Measurements from ENCODE around the gene TAPBPL.
"Not testable (repeated sequence)": the region's sequence is repeated elsewhere in the genome, so short reads cannot be mapped to it uniquely, and the experiment has no call there.

TAPBPL gene

GRCh38 chr12:6478416-6478815 lies 26.6 kb downstream of the TAPBPL start:
- H3K27ac ChIP-seq (ENCODE audit: low read length) = no peak overlapping the region
- H3K9ac ChIP-seq (ENCODE audit: low read length) = no peak overlapping the region
- H3K27me3 ChIP-seq (ENCODE audit: control insufficient read depth, insufficient read depth, low read length) = no peaks in the 10 kb centered on the region
- no peaks in the 10 kb centered on the region for H3K36me3 ChIP-seq (ENCODE audit: control insufficient read depth, low read depth, low read length)
- H3K4me3 ChIP-seq (ENCODE audit: low read length) = no peak overlapping the region
- H3K9me3 ChIP-seq (ENCODE audit: control insufficient read depth, low read depth, low read length) = no peaks in the 10 kb centered on the region
- no peaks in the 10 kb centered on the region for H3K4me1 ChIP-seq (ENCODE audit: control insufficient read depth, low read depth, low read length)

- Histone ChIP-seq H3K4me1 (ENCODE audit: control insufficient read depth, low read depth, low read length) (peaks cover 3% of the 10 kb centered on the region), H3K9me3 (ENCODE audit: control insufficient read depth, low read depth, low read length) (no peaks in the 10 kb centered on the region), H3K27me3 (ENCODE audit: control insufficient read depth, insufficient read depth, low read length) (no peaks in the 10 kb centered on the region), H3K9ac (ENCODE audit: low read length) (no peak overlapping the region), H3K27ac (ENCODE audit: low read length) (no peak overlapping the region), H3K36me3 (ENCODE audit: control insufficient read depth, low read depth, low read length) (peaks cover 9% of the 10 kb centered on the region), H3K4me3 (ENCODE audit: low read length) (no peak overlapping the region)
These were observed 36.4 kb downstream of the TAPBPL start for GRCh38 chr12:6488240-6488639.

- H3K27me3 ChIP-seq (ENCODE audit: control insufficient read depth, insufficient read depth, low read length) = no peaks in the 10 kb centered on the region
- peaks cover 9% of the 10 kb centered on the region for H3K36me3 ChIP-seq (ENCODE audit: control insufficient read depth, low read depth, low read length)
- H3K4me1 ChIP-seq (ENCODE audit: control insufficient read depth, low read depth, low read length) = peaks cover 3% of the 10 kb centered on the region
- H3K9ac ChIP-seq (ENCODE audit: low read length) = no peak overlapping the region
- H3K27ac ChIP-seq (ENCODE audit: low read length) = no peak overlapping the region
- H3K4me3 ChIP-seq (ENCODE audit: low read length) = no peak overlapping the region
- H3K9me3 ChIP-seq (ENCODE audit: control insufficient read depth, low read depth, low read length) = no peaks in the 10 kb centered on the region
These were observed 37.6 kb downstream of the TAPBPL start for GRCh38 chr12:6489449-6489848.

- peaks cover 17% of the 10 kb centered on the region for H3K36me3 ChIP-seq (ENCODE audit: control insufficient read depth, low read depth, low read length)
These were observed 38.8 kb downstream of the TAPBPL start for GRCh38 chr12:6490673-6491072.

GRCh38 chr12:6492838-6493496 lies 41.1 kb downstream of the TAPBPL start, which contains the start of gene MRPL51:
Gene MRPL51 (minus strand): TSS chr12:6493262. CDS start chr12:6493136, 126 bp downstream.
- H3K36me3 ChIP-seq (ENCODE audit: control insufficient read depth, low read depth, low read length) = peaks cover 34% of the 10 kb centered on the region
- peaks cover 10% of the 10 kb centered on the region for H3K4me1 ChIP-seq (ENCODE audit: control insufficient read depth, low read depth, low read length)
- H3K4me3 ChIP-seq (ENCODE audit: low read length) = peak within 1 kb of the TSS; percentile 93
- no peaks in the 10 kb centered on the region for H3K27me3 ChIP-seq (ENCODE audit: control insufficient read depth, insufficient read depth, low read length)
- peak within 1 kb of the TSS; percentile 95 for H3K27ac ChIP-seq (ENCODE audit: low read length)
- H3K9ac ChIP-seq (ENCODE audit: low read length) = peak within 1 kb of the TSS; percentile 92
- no peaks in the 10 kb centered on the region for H3K9me3 ChIP-seq (ENCODE audit: control insufficient read depth, low read depth, low read length)

More at GRCh38 chr12:6490673-6491072, 38.8 kb downstream of the TAPBPL start:
- not testable (repeated sequence) for H3K27me3 ChIP-seq (ENCODE audit: control insufficient read depth, insufficient read depth, low read length); H3K4me3 ChIP-seq (ENCODE audit: low read length); H3K9me3 ChIP-seq (ENCODE audit: control insufficient read depth, low read depth, low read length); H3K9ac ChIP-seq (ENCODE audit: low read length); H3K27ac ChIP-seq (ENCODE audit: low read length)
- peaks cover 10% of the 10 kb centered on the region for H3K4me1 ChIP-seq (ENCODE audit: control insufficient read depth, low read depth, low read length)

- Histone ChIP-seq H3K9ac (ENCODE audit: low read length) (peak within 1 kb of the TSS; percentile 92), H3K4me3 (ENCODE audit: low read length) (peak within 1 kb of the TSS; percentile 93), H3K36me3 (ENCODE audit: control insufficient read depth, low read depth, low read length) (peaks cover 40% of the 10 kb centered on the region), H3K9me3 (ENCODE audit: control insufficient read depth, low read depth, low read length) (no peaks in the 10 kb centered on the region), H3K4me1 (ENCODE audit: control insufficient read depth, low read depth, low read length) (peaks cover 10% of the 10 kb centered on the region), H3K27me3 (ENCODE audit: control insufficient read depth, insufficient read depth, low read length) (no peaks in the 10 kb centered on the region), H3K27ac (ENCODE audit: low read length) (peak within 1 kb of the TSS; percentile 95)
These were observed 41.8 kb downstream of the TAPBPL start, which contains the start of gene NCAPD2 for GRCh38 chr12:6493497-6494257. Gene NCAPD2 (plus strand): TSS chr12:6494102. CDS start chr12:6495099, 997 bp downstream.

GRCh38 chr12:6494258-6494743 lies 42.5 kb downstream of the TAPBPL start:
- peak overlapping the region; percentile 93 for H3K4me3 ChIP-seq (ENCODE audit: low read length)
- peaks cover 46% of the 10 kb centered on the region for H3K36me3 ChIP-seq (ENCODE audit: control insufficient read depth, low read depth, low read length)
- H3K9ac ChIP-seq (ENCODE audit: low read length) = peak overlapping the region; percentile 81
- H3K4me1 ChIP-seq (ENCODE audit: control insufficient read depth, low read depth, low read length) = peaks cover 10% of the 10 kb centered on the region
- peak overlapping the region; percentile 88 for H3K27ac ChIP-seq (ENCODE audit: low read length)
- no peaks in the 10 kb centered on the region for H3K27me3 ChIP-seq (ENCODE audit: control insufficient read depth, insufficient read depth, low read length)
- no peaks in the 10 kb centered on the region for H3K9me3 ChIP-seq (ENCODE audit: control insufficient read depth, low read depth, low read length)

- H3K9me3 ChIP-seq (ENCODE audit: control insufficient read depth, low read depth, low read length) = no peaks in the 10 kb centered on the region
- no peaks in the 10 kb centered on the region for H3K27me3 ChIP-seq (ENCODE audit: control insufficient read depth, insufficient read depth, low read length)
- H3K4me3 ChIP-seq (ENCODE audit: low read length) = peak overlapping the region; percentile 93
- H3K27ac ChIP-seq (ENCODE audit: low read length) = no peak overlapping the region
- peaks cover 10% of the 10 kb centered on the region for H3K4me1 ChIP-seq (ENCODE audit: control insufficient read depth, low read depth, low read length)
- H3K36me3 ChIP-seq (ENCODE audit: control insufficient read depth, low read depth, low read length) = peaks cover 51% of the 10 kb centered on the region
- H3K9ac ChIP-seq (ENCODE audit: low read length) = peak overlapping the region; percentile 81
These were observed 43.1 kb downstream of the TAPBPL start for GRCh38 chr12:6494968-6495367.

GRCh38 chr12:6497291-6497690 lies 45.4 kb downstream of the TAPBPL start:
- not testable (repeated sequence) for H3K4me1 ChIP-seq (ENCODE audit: control insufficient read depth, low read depth, low read length); H3K27ac ChIP-seq (ENCODE audit: low read length); H3K9me3 ChIP-seq (ENCODE audit: control insufficient read depth, low read depth, low read length); H3K27me3 ChIP-seq (ENCODE audit: control insufficient read depth, insufficient read depth, low read length); H3K4me3 ChIP-seq (ENCODE audit: low read length); H3K9ac ChIP-seq (ENCODE audit: low read length)
- H3K36me3 ChIP-seq (ENCODE audit: control insufficient read depth, low read depth, low read length) = peaks cover 54% of the 10 kb centered on the region

GRCh38 chr12:6500466-6500865 lies 48.6 kb downstream of the TAPBPL start:
- H3K4me1 ChIP-seq (ENCODE audit: control insufficient read depth, low read depth, low read length) = no peaks in the 10 kb centered on the region
- no peak overlapping the region for H3K9ac ChIP-seq (ENCODE audit: low read length)
- peaks cover 62% of the 10 kb centered on the region for H3K36me3 ChIP-seq (ENCODE audit: control insufficient read depth, low read depth, low read length)
- no peak overlapping the region for H3K27ac ChIP-seq (ENCODE audit: low read length)
- H3K4me3 ChIP-seq (ENCODE audit: low read length) = no peak overlapping the region
- H3K9me3 ChIP-seq (ENCODE audit: control insufficient read depth, low read depth, low read length) = no peaks in the 10 kb centered on the region
- H3K27me3 ChIP-seq (ENCODE audit: control insufficient read depth, insufficient read depth, low read length) = no peaks in the 10 kb centered on the region

- Histone ChIP-seq H3K27me3 (ENCODE audit: control insufficient read depth, insufficient read depth, low read length) (no peaks in the 10 kb centered on the region), H3K4me3 (ENCODE audit: low read length) (no peak overlapping the region), H3K27ac (ENCODE audit: low read length) (no peak overlapping the region), H3K36me3 (ENCODE audit: control insufficient read depth, low read depth, low read length) (peaks cover 48% of the 10 kb centered on the region), H3K9me3 (ENCODE audit: control insufficient read depth, low read depth, low read length) (no peaks in the 10 kb centered on the region), H3K9ac (ENCODE audit: low read length) (no peak overlapping the region), H3K4me1 (ENCODE audit: control insufficient read depth, low read depth, low read length) (peaks cover 9% of the 10 kb centered on the region)
These were observed 55.5 kb downstream of the TAPBPL start for GRCh38 chr12:6507102-6507998.

Measured in iPS-18a (cell line).